Measurements from ENCODE around the gene NAB1.

NAB1 gene

DNA sequence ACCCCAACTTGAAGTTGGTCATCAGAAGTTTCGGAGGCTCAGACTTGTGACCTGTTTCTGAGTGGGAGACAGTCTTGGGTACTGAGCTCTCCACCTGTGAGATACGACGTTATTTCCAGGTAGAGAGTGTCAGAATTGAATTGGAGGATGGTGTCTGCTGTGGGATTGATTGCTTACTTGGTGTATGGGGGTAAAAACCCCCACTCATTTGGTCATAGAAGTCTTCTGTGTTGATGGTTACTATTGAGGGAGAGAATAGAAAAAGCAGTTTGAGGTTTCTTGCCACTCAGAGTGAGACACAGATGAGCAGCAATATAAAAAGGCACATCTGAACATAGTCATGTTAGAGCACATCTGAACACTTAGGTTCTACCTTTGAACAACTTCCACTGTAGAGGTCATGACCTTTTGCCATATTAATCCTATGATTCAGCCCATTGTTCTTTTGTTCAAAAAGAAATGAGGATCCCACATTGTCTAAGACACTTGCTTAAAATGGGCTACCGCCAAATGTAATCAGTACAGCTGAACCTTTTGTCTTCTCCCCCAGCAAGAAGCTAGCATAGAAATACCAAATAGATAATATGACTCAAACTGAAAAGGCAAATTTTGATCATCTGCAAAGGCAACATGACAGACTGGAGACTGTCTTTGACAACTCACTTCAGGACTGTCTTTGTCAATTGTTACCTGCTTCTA lies 73.3 kb downstream of the NAB1 start:
- TF ChIP-seq, protein P1, sequence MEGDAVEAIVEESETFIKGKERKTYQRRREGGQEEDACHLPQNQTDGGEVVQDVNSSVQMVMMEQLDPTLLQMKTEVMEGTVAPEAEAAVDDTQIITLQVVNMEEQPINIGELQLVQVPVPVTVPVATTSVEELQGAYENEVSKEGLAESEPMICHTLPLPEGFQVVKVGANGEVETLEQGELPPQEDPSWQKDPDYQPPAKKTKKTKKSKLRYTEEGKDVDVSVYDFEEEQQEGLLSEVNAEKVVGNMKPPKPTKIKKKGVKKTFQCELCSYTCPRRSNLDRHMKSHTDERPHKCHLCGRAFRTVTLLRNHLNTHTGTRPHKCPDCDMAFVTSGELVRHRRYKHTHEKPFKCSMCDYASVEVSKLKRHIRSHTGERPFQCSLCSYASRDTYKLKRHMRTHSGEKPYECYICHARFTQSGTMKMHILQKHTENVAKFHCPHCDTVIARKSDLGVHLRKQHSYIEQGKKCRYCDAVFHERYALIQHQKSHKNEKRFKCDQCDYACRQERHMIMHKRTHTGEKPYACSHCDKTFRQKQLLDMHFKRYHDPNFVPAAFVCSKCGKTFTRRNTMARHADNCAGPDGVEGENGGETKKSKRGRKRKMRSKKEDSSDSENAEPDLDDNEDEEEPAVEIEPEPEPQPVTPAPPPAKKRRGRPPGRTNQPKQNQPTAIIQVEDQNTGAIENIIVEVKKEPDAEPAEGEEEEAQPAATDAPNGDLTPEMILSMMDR (IDR thresholded peaks at IDR 0.05) = no peak
- Histone ChIP-seq H3K36me3 (no peaks in the 10 kb centered on the region), H3K27ac (no peak overlapping the region), H3K27me3 (no peaks in the 10 kb centered on the region), H3K9me3 (no peaks in the 10 kb centered on the region), H3K4me3 (ENCODE audit: low read depth in 1 of 2, low read length in 1 of 2) (no peak overlapping the region), H3K4me1 (ENCODE audit: control insufficient read depth in 1 of 2, insufficient read depth in 1 of 2, low read depth in 1 of 2, low read length in 1 of 2) (no peaks in the 10 kb centered on the region)

DNA sequence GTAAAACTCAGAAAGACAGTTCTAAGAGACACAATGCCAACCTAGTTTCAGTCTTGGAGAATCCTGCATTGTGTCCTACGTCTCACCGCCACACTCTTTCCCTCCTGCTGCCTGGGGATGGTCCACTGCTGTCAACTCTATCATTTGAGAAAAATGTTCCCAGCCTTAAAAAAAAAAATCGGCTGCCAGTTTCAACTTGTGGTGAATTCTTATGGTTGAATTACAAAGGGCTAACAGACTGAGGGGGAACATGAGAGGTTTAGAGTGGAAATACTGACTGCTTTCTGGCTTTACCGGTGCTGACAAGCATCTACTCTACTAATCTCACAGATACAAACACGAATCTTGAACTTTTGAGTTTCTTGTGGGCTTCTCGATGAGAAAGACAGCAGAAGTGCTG lies 74.0 kb downstream of the NAB1 start:
- TF ChIP-seq, protein P1 (IDR thresholded peaks at IDR 0.05) = no peak
- Histone ChIP-seq H3K27me3 (no peaks in the 10 kb centered on the region), H3K9me3 (no peaks in the 10 kb centered on the region), H3K27ac (no peak overlapping the region), H3K4me3 (ENCODE audit: low read depth in 1 of 2, low read length in 1 of 2) (no peak overlapping the region), H3K36me3 (no peaks in the 10 kb centered on the region), H3K4me1 (ENCODE audit: control insufficient read depth in 1 of 2, insufficient read depth in 1 of 2, low read depth in 1 of 2, low read length in 1 of 2) (no peaks in the 10 kb centered on the region)

DNA sequence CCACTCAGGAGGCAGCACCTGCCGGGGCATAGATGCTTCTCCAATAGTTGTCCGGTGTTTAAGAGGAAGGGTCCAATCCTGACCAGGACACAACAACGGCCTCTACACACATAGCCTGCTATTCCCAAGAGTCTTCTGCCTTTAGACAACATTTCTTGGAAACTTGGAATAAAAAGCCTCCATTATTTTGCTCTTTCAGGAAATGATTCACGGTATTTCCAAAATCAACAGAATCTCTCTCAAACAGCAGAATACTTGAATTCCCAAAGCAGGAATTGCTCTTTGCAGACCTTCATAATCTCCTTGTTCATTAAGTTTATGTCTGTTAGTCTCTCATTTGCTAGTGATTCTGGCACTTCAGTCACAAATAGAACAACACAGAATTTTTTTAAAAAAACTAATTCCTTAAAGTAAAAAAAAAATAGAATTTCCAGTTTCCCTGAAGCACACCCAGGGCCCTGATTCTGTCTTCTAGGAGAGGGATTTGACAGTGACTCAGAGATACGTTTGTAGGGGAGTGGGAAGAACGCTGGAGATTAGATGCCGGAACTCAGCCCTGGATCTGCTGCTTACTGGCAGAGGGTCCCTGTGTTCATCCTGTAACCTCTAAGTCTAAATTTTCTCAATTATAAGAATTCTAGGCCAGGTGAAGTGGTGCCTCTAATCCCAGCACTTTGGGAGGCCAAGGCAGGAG lies 74.7 kb downstream of the NAB1 start:
- no peak overlapping the region for H3K4me3 ChIP-seq (ENCODE audit: low read depth in 1 of 2, low read length in 1 of 2)
- H3K27me3 ChIP-seq = no peaks in the 10 kb centered on the region
- H3K27ac ChIP-seq = no peak overlapping the region
- H3K36me3 ChIP-seq = no peaks in the 10 kb centered on the region
- TF ChIP-seq, protein P1 (IDR thresholded peaks at IDR 0.05) = no peak
- no peaks in the 10 kb centered on the region for H3K9me3 ChIP-seq
- no peaks in the 10 kb centered on the region for H3K4me1 ChIP-seq (ENCODE audit: control insufficient read depth in 1 of 2, insufficient read depth in 1 of 2, low read depth in 1 of 2, low read length in 1 of 2)

DNA sequence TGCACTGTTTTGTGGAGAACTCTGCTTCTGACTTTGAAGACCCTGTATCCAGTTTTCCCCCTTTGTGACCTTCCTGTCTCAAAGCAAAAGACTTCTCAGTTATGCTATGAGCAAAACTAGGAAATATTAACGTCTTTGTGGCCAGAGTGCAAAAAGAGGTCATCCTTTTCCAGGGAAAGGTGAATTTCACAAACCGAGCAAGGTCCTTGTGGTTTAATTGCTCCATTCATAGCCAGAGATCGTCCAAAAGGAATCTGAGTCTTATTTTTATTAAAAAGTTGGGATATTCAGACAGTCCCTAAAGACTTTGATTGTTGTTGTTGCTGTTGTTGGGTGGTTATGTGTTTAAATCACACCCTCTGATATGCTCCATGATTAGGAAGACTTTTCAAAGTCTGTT lies 77.4 kb downstream of the NAB1 start:
- TF ChIP-seq, protein P1 (IDR thresholded peaks at IDR 0.05) = no peak
- H3K36me3 ChIP-seq = no peaks in the 10 kb centered on the region
- no peaks in the 10 kb centered on the region for H3K27me3 ChIP-seq
- no peak overlapping the region for H3K27ac ChIP-seq
- H3K9me3 ChIP-seq = no peaks in the 10 kb centered on the region
- no peak overlapping the region for H3K4me3 ChIP-seq (ENCODE audit: low read depth in 1 of 2, low read length in 1 of 2)
- no peaks in the 10 kb centered on the region for H3K4me1 ChIP-seq (ENCODE audit: control insufficient read depth in 1 of 2, insufficient read depth in 1 of 2, low read depth in 1 of 2, low read length in 1 of 2)

DNA sequence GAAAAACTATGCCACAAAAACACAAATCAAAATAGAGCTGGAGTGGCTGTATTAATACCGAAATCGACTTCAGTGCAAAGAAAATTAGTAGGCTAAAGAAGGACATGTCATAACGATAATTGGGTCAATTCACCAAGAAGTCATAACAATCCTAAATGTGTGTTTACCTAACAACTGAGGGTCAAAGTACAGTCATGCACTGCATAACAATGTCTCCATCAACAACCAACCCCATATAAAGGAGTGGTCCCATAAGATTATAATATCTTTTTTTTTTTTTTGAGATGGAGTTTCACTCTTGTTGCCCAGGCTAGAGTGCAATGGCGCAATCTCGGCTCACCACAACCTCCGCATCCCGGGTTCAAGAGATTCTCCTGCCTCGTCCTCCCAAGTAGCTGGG lies 87.5 kb downstream of the NAB1 start:
- Histone ChIP-seq H3K36me3 (no peaks in the 10 kb centered on the region), H3K27me3 (no peaks in the 10 kb centered on the region), H3K27ac (no peak overlapping the region), H3K4me3 (ENCODE audit: low read depth in 1 of 2, low read length in 1 of 2) (no peak overlapping the region), H3K4me1 (ENCODE audit: control insufficient read depth in 1 of 2, insufficient read depth in 1 of 2, low read depth in 1 of 2, low read length in 1 of 2) (no peaks in the 10 kb centered on the region), H3K9me3 (no peaks in the 10 kb centered on the region)
- TF ChIP-seq, protein P1 (IDR thresholded peaks at IDR 0.05) = no peak
